NCI-H146 (cell line): ENCODE data around the gene SMARCA5.

Experiments
- DNase-seq: peaks from one replicate; lab custom pipeline; 2025; lab: John Stamatoyannopoulos, UW

SMARCA5 gene

DNA sequence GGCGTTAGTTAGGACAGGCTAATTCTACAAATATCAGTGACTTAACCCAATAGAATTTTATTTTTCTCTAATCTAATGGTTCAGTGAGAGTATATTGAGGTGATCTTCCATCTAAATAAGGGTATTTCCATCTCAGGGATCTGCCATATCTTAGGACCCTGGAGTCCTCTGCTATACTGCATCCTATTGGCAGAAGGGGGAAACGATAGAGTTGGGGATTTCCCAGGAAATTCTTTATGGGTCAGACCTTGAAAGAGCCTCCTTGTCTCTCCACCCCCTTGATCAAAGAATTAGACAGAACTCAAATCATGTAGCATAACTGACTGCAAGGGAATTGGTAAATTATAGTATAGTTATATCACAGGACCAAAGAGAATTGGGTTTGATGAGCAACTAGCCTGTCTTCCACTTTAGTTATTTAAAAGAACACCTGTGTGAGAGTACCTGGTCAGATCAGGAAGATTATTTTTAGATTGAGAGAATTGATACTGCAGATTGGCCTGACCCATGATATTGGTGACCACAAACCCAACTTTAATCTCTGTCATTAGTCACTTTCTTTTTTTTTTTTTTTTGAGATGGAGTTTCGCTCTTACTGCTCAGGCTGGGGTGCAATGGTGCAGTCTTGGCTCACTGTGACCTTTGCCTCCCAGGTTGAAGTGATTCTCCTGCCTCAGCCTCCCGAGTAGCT is 25.6 kb downstream of the SMARCA5 start:
- DNase-seq: no peak

DNA sequence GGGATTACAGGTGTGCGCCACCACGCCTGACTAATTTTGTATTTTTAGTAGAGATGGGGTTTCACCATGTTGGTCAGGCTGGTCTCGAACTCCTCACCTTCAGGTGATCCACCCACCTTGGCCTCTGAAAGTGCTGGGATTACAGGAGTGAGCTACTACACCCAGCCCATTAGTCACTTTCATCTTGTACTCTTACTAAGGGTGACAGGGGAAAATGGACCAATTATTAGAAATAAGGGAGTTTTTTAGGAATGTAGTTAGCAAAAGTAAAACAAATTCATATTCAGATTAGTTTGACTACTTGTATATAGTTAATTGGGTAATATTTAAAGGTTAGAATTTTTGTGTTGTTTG is 26.1 kb downstream of the SMARCA5 start:
- DNase-seq: no peak

DNA sequence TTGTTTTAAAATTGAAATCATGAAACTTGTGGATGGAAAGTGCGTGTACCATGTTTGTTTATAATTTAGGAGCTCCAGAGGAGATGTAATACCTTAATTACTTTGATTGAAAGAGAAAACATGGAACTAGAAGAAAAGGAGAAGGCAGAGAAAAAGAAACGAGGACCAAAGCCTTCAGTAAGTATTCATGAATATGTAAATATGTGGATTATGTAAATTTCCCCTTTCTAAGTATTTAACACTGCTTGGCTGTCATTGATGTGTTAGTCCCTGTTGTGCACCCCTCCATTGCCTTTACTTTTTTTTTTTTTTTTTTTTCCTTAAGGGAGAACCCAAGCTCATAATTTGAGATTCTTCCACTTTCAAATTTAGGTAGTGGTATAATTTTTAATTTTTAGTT is 36.4 kb downstream of the SMARCA5 start:
- DNase-seq: no peak

DNA sequence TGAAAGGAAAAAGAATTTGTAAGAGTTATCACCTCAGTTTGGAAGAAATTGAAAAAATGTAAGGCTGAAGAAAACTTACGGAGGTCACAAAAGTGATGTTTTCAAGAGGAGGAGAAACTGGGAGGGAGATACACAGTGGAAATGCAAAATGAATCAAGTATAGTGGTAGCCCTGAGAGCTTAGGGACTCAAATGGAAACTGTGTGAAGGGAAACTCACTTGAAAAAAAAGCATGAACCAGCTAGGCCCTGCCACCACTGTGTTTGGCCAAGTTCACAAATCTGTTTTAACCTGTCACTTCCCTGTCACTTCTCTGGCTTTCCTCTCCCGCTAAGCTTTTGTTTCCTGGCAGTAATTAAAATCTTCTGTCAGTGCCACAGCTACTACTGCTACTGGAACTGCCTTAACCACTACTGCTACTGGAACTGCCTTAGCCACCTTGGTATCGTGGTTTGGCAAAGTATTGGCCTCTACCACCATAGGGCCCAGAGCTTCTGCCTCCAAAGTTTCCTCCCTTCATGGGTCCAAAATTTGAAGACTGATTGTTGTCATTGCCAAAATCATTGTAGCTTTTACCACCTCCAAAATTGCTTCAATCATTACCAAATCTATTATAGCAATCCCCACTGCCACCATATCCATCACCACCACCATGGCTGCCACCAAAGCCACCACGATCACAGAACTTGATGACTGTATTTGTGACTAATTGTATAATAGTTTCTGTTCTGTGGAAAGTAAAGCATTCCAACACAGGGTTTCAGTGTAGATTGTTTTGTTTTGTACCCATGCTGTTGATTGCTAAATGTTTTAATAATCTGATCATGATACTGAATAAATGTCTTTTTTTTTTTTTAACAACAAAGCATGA is 41.5 kb downstream of the SMARCA5 start:
- DNase-seq: no peak

DNA sequence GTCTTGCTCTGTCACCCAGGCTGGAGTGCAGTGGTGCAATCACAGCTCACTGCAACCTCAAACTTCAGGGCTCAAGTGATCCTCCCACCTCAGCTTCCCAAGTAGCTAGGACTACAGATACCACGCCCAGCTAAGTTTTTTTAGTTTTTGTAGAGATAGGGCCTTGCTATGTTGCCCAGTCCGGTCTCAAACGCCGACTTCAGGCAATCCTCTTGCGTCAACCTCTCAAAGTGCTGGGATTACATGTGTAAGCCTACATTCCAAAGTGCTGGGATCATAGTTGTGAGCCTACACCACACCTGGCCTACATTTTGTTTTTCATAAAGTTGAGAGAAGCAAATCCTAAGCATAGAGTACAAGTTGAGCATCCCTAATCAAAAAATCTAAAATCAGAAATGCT is 42.2 kb downstream of the SMARCA5 start:
- no peak for DNase-seq

DNA sequence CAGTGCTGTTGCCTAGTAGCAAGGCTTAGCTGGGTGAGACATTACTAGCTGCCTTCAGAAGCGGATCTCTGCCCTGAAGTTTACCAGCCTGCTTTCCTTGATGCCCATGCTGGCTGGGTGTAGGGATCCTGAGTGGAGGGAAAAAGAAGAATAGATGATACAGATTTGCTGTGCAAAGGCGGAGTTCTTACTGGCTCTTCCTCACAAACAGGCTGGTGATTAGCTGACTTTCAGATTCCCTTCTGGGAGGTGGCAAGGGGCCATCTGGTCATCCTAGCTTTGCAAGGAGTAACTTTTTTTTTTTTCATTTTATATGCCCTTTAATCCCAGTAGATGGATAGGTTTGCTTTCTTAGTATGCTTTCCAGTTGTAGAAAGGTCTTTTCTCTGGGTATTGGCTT is 44.8 kb downstream of the SMARCA5 start:
- no peak for DNase-seq

DNA sequence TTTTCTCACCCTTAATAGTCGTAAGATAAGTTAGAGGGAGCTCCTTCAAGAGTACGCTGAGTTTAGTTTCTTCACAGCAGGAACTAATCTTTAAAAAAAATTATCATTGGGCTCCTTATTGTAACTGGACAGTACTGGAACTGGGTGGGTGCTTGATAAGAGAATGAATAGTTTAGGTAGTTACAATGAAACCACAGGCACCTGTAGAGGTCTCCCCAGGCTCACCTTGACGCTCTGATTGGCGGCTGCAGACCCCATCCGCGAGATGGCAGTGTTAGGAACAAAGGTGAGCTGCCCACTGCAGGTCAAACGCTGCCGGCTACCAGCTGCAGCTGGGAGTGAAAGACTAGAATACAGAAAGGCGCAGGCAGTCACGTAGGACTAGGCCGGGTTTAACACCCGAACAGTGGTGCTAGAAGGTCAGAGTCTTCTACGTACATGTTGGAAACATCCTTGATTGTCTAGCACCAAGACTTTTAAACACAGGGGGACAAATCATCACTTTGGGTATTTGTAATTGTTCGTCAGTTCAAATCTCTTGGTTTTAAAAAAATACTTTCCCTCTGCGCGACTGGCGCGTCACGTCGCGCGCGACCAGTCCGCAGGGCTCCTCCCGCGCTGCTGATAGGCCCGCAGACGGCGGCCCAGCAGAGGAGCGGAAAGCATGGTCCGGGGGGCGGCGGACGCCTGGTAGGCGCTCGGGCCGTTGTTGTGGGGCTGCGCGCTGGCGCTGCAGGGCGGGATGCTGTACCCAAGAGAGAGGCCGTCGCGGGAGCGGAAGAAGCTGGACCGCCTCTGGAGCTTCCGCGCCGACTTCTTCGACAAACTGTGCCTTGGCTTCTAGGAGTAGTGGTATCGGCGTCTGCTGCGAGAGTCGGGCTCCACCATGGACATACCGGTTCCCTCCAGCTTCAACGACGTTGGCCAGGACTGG is 45.6 kb downstream of the SMARCA5 start:
- peak; percentile 86 for DNase-seq

DNA sequence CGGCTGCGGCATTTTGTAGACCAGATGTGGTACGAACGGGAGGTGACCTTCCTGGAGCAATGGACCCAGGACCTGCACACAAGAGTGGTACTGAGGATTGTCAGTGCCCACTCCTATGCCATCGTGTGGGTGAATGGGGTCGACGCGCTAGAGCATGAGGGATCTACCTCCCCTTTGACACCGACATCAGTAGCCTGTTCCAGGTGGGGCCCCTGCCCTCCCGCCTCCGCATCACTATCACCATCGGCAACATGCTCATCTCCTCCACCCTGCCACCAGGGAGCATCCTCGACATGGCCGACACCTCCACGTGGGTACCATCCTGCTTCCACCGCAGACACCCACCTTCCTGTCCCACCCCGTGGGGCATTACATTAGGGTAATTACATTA is 46.2 kb downstream of the SMARCA5 start:
- DNase-seq: peak; percentile 50

DNA sequence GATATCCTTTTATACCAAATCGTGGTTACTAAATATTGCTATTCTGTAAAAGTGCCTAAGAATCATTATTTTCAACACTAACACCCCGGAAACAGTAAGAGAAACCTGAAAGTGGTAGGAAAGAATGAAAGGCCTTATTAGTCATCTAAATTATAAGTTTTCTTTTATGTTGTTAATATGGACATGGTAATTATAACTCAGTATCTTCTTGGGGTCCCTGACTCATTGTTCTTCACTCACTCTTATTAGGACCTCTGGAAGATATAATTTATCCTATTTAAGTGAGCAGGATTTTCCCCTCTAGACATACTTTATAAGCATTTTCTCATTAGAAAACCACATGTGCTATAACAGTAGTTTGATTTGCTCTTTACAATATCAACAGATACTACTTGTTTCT is 51.0 kb downstream of the SMARCA5 start:
- DNase-seq: no peak

DNA sequence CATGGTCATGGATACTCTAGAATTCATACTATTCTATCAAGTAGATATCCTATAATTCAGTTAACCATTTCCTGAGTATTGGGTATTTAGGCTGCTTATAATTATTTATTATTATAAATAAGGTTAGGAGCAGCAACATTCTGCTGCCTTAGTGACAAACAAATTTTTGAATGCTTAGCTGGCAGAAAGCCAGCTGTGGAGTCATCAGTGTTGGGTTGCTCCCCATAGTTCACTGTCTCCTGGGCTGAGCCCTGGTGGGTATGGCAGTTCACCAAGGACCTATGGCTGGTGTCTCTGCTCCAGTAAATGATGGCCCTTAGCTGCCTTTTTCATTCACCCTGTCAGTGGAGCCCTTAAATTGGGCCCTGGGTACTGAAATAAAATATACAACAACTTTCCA is 61.8 kb downstream of the SMARCA5 start:
- no peak for DNase-seq

DNA sequence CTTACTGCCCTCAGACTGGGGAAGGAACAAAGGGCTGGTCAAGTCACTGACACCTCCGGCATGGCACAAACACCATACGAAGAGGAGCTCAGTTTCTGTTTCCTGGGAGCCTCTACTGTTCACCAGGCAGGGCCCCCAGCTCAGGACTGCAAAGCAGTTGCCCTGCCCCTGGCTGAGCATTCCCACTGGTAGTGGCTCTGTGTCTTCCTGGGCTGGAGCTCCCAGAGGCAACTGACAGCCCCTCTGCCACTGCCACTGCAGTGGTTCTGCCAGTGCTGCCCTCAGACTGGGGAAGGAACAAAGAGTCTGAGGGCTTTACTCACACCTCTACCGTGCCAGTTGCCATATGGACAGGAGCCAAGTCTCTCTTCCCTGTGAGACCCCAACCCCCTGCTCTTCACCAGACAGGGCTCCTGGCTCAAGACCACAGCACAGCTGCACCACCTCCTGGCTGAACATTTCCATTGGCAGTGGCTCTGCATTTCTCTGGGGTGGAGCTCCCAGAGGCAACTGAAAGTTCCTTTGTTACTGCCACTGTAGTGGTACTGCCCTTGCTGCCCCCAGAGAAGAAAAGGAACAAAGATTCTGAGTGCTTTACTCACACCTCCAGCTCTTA is 67.9 kb downstream of the SMARCA5 start:
- DNase-seq: no peak

DNA sequence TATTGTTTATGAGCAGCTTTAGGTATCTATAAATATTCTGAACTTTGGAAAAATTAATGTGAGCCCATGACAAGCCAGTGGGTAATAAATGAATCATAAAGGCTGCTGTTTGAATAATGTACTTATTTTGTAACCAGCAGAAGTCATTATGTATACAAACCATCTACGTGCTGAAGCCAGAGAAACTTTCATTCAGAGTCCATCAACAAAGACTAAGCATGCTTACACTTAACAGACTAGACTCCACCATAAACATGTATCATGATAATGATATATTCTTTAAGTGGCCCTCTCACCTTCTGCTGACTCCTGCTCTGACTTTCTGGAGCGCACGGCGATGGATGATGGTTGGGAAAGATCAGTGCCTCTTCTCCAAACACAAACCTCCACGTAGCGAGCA is 72.0 kb downstream of the SMARCA5 start:
- no peak for DNase-seq

DNA sequence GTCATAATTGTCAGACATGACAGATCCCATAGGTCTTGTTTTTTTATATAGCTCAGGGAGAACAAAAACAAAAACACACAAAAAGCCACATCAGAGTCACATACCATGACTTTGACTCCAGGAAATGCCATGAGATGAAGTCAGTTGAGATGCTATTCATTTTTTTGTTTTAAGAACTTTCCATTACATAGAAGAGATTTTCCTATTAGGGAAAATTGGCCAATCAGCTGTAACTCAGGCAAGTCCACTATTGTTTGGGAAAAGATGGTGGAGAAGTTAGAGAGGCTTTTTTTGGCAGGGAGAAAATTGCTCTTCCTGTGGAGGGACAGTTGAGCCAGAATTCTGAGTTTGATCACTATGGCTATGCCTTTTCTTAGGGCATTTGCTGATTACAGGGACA is 72.6 kb downstream of the SMARCA5 start:
- DNase-seq: no peak

DNA sequence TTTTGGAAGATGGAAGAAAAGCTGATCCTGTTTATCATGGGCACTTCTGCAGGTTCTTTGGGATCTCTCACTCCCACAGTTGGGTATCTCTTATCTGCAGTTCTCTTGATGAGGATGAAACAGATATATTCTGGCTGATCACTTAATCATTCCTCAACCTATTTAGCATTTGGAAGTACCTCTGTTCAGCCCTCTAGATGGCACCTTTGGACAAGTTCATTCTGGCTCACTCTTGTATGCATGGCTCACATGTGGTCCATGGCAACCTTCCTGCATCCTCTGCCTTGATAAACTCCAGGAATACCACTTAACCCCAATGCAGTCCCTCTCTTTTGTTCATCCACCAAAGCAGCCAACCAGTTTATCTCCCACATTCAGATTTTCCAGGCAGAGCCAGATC is 74.2 kb downstream of the SMARCA5 start:
- no peak for DNase-seq

DNA sequence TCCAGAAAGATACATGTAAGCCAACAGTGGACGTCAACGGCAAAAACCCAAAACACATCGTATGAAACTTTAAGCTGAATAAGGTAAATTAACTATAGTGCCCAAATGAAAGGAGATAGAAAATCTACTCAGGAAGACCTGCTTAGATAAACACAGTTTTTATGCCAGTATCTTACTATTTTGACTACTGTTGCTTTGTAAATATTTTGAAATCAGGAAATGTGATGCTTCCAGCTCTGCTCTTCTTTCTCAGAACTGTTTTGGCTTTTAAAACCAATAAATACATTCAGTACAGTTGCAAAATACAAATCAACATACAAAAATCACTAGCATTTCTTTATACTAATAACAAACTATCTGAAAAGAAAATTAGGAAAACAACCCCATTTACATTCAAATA is 83.8 kb downstream of the SMARCA5 start:
- no peak for DNase-seq

DNA sequence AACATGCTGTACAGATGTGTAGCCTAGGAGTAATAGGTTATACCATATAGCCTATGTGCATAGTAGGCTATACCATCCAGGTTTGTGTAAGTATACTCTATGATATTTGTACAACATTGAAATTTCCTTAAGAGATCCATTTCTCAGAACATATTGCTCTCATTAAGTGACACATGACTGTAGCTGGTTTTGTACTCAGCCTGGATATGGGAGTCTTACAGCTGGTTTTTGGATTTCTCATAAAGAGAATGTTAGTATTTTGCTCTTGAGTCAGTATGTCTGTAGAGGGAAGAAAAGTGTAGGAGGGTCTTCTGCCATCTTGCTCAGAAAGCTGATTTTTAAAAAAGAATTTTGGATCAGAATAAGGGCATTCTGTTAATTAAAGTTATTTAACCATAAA is 85.3 kb downstream of the SMARCA5 start:
- DNase-seq: no peak

DNA sequence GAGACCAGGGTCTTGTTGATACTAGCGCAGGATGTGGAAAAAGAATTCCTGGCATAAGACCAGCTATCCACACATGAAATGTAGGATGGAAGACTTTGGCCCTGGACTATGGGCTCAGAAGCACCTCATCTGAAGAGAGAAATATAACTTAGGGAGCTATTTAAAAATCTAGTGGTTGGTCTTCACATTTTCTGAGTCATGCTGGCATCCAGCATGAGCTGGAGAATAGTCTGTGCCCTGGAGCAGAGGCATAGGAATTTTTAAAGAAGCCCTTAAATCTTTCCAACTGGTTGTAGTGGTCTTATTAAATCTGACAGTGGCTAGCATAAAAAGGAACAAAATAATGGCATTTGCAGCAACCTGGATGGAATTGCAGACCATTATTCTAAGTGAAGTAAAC is 86.3 kb downstream of the SMARCA5 start:
- DNase-seq: no peak

DNA sequence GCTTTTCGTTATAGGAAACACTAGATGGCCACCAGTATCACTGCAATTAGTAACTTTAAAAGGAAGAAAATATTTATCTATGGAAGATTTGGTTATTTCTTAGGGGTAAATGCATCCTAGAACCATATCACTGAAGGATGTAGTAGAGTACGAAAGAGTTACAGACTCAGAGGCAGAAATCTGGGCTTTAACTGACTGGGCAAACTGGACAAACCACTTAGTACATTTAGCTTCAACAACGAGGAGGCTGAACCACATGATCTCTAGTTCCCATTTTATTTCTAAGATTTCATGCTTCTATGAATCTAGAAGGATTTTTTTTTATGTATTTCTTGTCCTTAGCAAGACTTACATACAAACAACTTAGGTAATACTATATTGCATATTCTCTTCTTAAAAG is 93.0 kb downstream of the SMARCA5 start:
- DNase-seq: no peak
